NK-92 (cell line): Measurements from ENCODE around the gene ATP5F1E.
"Not testable (repeated sequence)": the region's sequence is repeated elsewhere in the genome, so short reads cannot be mapped to it uniquely, and the experiment has no call there.

Experiments used
- DNase-seq: peaks from one replicate; lab custom pipeline; 2025; ENCODE audit not compliant: unreplicated experiment; lab: John Stamatoyannopoulos, UW

The ATP5F1E gene

GRCh38 chr20:58992911-58993310 lies 39.2 kb downstream of the ATP5F1E start:
- DNase-seq: no peak

DNA sequence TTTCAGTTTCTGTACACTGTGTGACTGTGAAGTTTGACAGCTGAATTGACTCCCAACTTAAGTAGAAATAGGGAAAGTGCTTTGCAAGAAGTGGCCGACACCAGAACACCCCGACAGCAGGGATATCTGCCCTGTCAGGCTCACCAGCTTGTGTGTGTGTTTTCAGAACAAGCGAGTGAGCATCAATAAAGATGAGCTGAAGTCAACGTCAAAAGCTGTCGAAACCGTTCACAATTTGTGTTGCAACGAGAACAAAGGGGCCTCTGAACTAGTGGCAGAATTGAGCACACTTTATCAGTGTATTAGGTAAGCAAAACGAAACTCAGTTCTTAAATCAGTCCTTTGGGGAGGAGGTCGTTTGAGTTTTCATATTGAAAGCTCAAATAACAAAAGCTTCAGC lies 40.4 kb downstream of the ATP5F1E start:
- no peak for DNase-seq

GRCh38 chr20:58990651-58991445 lies 41.3 kb downstream of the ATP5F1E start:
- no peak for DNase-seq

DNA sequence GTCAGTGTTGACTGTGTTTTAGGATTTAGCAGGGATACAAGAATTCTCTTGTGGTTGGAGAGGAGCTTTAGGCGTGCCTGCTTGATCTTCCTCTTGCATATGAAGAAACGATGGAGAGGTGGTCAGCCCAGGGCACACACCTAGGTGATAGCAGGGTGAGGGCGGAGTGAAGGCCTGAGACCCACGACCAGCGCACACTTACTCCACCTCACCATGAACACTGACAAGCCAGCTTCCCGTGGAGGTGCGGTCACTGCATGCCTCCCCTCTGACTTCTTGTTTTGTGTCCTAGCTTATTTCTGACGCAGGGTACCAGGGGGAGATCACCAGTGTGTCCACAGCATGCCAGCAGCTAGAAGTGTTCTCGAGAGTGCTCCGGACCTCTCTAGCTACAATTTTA lies 42.9 kb downstream of the ATP5F1E start:
- no peak for DNase-seq

DNA sequence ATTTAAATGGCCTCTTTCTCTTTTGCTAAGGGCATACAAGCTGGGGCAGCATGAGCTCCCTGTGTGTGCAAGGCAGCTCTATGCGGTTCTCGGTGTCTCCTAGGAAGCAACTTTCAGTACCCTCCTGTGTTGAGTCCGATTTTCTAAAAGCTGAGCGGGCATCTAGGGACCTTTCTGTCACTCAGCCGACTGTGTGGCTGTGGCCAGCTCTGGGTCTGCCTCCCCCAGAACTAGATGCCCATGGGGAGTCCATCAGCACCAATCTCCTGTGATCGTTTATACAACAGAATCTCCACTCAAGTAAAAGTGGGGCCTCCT lies 43.6 kb downstream of the ATP5F1E start:
- no peak for DNase-seq

- no peak for DNase-seq
Observed at GRCh38 chr20:58987790-58988564, 44.2 kb downstream of the ATP5F1E start.

DNA sequence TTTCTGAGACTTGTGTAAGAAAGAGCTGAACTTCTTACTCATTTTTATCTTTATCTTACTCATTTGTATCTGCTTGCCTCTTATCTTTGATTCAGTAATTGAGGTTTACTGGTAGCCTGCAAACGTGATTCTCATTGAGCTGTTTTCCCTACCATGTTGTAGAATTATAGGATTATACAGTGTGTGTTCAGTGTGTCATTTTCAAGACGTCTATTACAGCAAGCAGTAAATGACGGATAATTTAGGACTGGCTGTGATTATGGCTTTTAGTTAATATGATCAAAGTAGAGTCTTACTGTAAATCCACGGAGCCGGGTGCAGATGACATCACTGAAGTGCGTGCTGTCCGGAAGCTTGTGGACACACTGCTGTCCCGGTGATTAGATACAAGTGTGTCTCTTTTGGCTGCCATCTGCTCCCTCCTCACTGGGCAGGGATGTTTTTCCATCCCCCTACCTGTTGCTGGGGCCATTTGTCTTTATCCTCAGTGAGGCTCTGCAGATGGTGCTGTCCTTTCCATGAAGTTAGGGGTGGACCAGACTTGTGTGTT lies 45.1 kb downstream of the ATP5F1E start:
- DNase-seq: no peak

GRCh38 chr20:58986286-58986967 lies 45.7 kb downstream of the ATP5F1E start:
- no peak for DNase-seq

- DNase-seq: no peak
Observed at GRCh38 chr20:58985656-58986055, 46.5 kb downstream of the ATP5F1E start.

- DNase-seq: no peak
Observed at GRCh38 chr20:58984691-58985090, 47.4 kb downstream of the ATP5F1E start.

DNA sequence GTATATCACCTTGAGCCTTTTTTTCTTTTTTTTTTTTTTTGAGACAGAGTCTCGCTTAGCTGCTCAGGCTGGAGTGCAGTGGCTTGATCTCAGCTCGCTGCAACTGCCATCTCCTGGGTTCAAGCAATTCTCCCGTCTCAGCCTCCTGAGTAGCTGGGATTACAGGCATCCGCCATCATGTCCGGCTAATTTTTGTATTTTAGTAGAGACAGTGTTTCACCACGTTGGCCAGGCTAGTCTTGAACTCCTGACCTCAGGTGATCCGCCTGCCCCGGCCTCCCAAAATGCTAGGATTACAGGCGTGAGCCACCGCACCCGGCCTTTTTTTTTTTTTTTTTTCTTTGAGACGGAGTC lies 49.0 kb downstream of the ATP5F1E start:
- not testable (repeated sequence) for DNase-seq

GRCh38 chr20:58982406-58983114 lies 49.6 kb downstream of the ATP5F1E start:
- no peak for DNase-seq

- no peak for DNase-seq
Observed at GRCh38 chr20:58981628-58982364, 50.3 kb downstream of the ATP5F1E start.

DNA sequence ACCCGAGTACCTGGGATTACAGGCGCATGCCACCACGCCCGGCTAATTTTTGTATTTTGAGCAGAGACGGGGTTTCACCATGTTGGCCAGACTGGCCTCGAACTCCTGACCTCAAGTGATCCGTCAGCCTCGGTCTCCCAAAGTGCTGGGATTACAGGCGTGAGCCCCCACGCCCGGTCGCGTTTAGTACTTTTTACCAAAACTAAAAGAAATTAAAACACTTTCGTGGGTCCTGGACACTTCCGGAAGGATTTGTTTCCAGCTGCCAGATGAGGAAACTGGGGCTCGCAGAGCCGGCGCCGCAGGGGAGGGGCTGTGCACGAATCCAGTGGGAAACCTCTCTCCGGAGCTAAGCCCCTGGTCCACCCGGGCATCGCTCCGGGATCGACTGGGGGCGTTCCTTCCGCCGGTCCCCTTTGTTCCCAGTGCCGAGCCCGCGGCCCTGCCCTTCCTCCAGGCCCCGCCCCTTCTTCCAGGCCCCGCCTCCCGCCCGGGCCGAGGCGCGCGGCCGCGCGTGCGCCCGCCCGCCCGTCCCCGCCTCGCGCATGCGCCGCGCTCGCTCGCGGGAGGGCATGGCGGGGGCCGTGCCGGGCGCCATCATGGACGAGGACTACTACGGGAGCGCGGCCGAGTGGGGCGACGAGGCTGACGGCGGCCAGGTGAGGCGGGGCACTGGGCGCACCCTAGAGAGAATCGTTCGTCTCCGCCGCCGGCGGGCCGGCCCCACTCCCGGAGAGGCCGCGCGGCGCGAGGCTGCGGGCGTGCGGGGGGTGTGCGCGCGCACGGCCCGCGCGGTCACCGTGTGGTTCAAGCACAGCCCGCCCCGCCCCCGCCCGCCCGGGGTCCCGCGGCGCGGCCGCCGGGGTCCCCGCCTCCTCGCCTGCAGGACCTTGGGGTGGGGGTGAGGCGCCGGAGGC lies 51.2 kb downstream of the ATP5F1E start, which contains the start of gene NELFCD:
NELFCD (plus strand) TSS at position 546 of the 917 bp plus-strand sequence; CDS start at position 600, 54 bp downstream.
- DNase-seq: no peak

- no peak for DNase-seq
Observed at GRCh38 chr20:58978351-58979190, 53.6 kb downstream of the ATP5F1E start.

DNA sequence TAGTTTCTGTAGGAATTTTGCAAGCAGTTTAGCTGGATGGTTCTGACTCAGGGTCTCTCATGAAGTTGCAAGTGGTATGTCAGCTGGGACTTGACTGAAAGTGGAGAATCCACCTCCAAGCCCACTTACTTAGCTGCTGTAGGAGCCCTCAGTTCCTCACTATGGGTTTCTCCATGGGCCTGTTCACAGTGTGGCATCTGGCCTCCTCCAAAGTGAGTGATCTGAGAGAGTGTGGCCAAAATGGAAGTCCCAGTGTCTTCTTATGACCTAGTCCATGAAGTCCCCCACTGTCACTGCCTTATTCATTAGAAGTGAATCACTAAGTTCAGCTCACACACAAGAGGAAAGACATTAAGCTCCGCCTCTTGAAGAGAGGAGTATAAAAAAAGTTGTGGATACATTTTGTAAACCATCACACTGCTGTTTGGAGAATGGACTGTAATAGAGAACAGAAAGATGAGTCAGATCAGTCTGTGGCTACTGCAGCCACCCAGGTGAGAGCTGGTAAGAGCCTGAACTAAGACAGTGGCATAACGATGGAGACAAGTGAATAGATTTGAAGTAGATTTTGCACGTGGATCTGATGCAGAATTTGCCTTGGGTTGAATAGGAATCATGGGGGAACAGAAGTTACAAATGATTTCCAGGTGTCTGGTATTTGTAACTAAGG lies 55.9 kb downstream of the ATP5F1E start:
- DNase-seq: no peak
